D341Med (cell line): ENCODE measurements around the gene TBCK.
"Not testable (repeated sequence)": the region's sequence is repeated elsewhere in the genome, so short reads cannot be mapped to it uniquely, and the experiment has no call there.

Source experiments
- DNase-seq: peaks from one replicate; pipeline ENCODE4 v3.0.0; 2012; ENCODE audit warnings: low spot score

TBCK gene

GRCh38 chr4:106114270-106114669 is 201.7 kb downstream of the TBCK start:
- no peak for DNase-seq

GRCh38 chr4:106111778-106112469 is 204.1 kb downstream of the TBCK start:
- not testable (repeated sequence) for DNase-seq

DNA sequence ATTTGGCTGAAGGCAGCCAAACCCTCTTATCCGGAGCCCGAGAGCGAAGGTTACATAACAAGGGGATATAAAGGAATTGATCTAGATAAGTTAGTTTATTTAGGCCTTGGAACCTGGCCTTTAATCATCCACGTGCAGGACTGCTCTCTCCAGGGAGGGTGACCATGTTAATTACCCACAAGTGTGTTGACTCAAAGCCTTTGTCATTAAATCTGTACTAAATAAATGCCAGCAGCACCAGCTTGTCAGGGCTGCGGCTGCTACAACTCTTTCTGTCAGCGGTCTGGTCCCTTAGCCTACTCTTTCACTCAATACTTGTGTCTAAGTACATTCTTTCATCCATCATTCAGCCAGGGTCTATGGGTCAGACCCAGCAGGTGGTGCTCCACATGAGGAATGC is 206.1 kb downstream of the TBCK start:
- DNase-seq: no peak

DNA sequence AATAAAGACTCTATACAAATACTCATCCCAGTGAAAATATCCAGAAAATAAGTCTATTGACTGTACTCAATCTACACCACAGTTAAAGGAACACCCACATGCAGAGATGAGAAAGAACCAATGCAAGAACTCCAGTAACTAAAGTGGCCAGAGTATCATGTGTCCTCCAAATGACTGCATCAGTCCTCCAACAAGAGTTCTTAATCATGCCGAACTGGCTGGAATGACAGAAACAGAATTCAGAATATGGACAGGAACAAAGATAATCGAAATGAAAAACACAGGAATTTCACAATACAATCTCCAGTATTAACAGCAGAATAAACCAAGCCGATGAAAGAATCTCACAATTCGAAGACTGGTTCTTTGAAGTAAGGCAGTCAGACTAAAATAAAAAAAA is 210.3 kb downstream of the TBCK start:
- DNase-seq: no peak

GRCh38 chr4:106104276-106104675 is 211.7 kb downstream of the TBCK start:
- DNase-seq: no peak

DNA sequence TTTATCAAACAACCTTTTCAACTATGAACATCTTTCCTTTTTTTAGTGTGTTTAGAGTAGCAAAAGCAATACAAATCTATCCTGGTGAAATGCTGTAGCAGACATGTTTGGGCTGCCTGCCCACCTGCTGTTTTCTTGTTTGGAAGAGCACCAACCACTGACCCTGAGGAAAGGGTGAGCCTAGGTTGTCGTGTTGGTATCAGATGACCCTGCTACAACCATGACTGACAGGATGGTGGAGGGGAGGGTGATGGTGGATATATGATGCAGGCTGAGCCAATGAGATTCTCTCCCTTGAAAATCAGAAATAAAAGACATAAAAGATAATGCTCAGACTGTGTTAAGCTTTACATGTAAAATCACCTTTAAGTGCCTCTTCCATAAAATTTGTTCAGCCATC is 219.6 kb downstream of the TBCK start:
- no peak for DNase-seq

DNA sequence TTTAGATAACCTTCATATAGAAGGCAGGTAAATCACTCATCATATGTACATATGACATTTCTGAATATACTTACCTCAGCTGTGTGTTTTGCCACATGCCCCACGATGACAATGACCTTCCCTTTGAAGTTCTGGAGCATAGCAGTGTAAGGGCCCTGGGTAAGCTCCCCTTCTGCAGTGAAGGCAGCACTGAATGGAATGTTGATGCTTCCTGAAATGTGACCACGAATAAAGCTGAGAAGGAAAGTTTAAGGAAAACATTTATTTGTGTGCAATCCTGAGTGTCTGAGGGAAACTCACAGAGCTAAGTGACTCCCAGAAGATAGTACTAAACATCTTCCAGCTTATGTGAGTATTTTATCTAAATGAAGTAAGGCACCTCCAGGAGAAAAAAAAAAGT is 220.6 kb downstream of the TBCK start:
- DNase-seq: no peak

DNA sequence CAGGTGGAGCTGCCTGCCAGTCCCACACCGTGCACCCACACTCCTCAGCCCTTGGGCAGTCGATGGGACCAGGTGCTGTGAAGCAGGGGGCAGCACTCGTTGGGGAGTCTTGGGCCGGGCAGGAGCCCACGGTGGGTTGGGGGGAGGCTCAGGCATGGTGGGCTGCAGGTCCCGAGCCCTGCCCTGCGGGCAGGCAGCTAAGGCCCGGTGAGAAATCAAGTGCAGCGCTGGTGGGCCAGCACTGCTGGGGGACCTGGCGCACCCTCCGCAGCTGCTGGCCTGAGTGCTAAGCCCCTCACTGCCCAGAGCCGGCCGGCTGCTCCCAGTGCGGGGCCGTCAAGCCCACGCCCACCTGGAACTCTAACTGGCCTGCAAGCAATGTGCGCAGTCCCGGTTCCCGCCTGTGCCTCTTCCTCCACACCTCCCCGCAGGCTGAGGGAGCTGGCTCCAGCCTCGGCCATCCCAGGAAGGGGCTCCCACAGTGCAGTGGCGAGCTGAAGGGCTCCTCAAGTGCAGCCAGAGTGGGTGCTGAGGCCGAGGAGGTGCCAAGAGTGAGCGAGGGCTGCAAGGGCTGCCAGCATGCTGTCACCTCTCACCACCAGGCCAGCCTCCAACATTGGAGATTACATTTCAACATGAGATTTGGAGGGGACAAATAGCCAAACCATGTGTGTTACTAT is 223.5 kb downstream of the TBCK start:
- DNase-seq: no peak

DNA sequence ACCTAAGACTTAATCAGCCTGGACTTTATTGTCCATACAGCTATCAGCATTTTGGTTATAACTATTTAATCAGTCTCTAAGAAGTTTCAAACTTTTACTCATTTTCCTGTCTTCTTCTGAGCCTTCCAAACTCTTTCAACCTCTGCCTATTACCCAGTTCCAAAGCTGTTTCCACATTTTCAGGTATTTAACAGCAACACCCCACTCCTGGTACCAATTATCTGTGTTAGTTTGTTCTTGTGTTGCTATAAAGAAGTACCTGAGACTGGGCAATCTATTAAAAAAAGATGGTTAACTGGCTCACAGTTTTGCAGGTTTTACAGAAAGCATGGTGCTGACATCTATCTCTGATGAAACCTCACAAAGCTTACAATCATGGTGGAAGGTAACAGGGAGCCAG is 225.2 kb downstream of the TBCK start:
- DNase-seq: no peak

DNA sequence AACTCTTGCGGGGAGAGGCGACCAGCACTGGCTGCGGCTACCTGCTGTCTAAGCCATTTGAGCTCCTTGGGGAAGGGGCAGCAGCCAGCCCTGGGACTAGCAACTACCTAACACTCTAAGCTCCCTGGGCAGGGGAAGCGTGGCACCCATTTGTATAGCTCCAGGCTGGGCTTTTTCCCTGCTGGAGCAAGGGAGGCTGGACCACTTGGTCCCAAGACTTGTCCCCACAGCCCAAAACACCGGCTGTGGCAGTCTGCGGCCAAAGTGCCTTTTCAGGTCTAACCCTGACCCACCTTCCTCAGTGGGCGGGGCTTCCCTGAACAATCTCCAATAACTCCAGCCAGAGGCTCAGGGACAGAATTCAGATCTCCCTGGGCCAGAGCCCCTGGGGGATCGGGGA is 232.9 kb downstream of the TBCK start:
- no peak for DNase-seq

DNA sequence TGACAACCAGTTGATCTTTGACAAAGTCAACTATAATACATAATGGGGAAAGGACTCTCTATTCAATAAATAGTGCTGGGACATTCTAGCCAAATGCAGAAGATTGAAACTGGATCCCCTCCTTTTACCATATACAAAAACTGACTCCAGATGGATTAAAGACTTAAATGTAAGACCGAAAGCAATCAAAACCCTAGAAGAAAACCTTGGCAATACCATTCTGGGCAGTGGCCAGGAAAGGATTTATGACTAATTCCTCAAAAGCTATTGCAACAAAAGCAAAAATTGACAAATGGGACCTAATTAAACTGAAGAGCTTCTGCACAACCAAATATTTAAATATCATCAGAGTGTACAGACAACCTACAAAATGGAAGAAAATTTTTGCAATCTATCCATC is 235.6 kb downstream of the TBCK start:
- no peak for DNase-seq

DNA sequence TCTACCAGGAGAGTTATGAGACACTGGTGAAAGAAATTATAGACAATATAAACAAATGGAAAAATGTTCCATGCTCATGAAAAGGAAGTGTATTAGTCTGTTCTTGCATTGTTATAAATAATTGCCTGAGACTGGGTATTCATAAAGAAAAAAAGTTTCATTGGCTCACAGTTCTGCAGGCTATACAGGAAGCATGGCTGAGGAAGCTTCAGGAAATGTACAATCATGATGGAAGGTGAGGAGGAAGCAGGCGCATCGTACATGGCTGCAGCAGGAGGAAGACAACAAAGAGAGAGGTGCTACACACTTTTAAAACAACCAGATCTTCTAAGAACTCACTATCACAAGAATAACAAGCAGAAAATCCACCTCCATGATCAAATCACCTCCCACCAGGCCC is 236.4 kb downstream of the TBCK start:
- no peak for DNase-seq

- no peak for DNase-seq
Measured at GRCh38 chr4:106065018-106065417, 251.0 kb downstream of the TBCK start.

DNA sequence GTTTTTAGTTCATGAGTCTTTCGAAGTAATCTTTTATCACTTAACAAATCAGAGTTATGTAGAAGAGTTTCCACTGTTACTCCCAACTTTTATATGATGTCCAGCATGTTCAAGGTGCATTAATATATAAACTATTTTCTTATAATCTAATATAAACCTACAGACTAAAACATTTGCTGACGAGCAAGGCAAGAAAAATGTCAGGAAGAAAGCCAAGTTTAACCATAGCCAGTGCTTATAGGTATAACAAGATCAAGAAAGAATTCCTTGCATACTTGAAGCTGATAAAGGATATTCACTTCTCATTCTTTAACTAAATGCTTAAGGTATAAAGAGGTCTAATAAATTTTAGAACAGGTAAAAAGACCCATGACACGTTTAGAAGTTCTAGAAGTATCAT is 253.0 kb downstream of the TBCK start:
- DNase-seq: no peak

GRCh38 chr4:106062452-106062875 is 253.5 kb downstream of the TBCK start:
- DNase-seq: no peak

GRCh38 chr4:106058921-106059320 is 257.1 kb downstream of the TBCK start:
- DNase-seq: no peak

- no peak for DNase-seq
Measured at GRCh38 chr4:106056914-106057313, 259.1 kb downstream of the TBCK start.

DNA sequence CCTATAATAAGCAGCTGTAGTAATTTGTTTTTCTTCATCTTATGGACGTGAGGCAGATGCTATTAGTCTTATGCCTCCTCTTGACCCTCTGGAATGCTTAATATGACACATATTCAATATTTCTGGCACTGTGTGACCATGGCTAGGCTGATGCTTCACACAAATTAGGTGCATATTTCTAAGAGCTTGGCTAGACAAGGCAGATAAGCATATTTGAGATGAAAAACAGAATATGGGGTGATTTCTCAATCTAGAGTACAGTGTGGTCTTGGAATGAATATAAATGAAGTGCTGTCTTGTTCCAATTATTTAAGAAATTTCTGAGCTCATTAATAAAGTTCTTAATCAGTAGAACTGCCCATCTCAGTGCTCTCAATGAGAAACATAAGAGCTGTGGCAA is 264.5 kb downstream of the TBCK start:
- DNase-seq: no peak

- no peak for DNase-seq
Measured at GRCh38 chr4:106049490-106049889, 266.5 kb downstream of the TBCK start.

DNA sequence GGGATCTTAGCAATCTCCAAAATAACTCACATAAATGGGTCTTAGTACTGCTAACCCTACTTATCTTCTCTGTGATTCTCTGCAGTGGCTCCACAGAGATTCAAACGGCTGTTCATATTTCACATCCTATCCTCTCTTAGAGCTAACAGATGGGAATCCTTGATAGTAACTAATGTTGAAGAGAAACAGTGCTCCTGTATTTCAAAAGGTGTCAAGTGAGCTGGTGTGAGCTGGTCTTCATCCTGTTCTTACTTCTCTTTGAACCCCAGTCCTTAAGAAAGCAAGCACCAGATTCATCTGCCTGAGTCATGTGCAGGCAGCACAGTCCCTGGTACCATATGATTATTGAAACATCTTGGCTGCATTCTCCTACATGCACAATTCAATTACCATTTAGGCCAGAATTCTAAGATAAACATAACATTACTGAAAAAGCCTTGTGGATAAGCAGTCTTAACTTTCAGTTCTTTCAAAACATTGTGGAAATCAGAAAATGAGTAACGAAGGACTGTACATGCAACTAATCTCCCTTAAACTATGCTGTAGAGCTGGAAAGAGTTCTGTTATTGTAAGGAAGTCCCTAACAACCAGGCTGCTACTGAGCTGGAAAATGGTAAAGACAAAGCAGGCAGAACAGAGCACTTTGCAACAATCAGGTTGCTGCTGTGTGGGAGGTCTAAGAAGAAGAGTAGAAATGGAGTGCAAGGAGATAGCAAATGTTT is 267.6 kb downstream of the TBCK start:
- no peak for DNase-seq

GRCh38 chr4:106046083-106046482 is 269.9 kb downstream of the TBCK start:
- DNase-seq: no peak

DNA sequence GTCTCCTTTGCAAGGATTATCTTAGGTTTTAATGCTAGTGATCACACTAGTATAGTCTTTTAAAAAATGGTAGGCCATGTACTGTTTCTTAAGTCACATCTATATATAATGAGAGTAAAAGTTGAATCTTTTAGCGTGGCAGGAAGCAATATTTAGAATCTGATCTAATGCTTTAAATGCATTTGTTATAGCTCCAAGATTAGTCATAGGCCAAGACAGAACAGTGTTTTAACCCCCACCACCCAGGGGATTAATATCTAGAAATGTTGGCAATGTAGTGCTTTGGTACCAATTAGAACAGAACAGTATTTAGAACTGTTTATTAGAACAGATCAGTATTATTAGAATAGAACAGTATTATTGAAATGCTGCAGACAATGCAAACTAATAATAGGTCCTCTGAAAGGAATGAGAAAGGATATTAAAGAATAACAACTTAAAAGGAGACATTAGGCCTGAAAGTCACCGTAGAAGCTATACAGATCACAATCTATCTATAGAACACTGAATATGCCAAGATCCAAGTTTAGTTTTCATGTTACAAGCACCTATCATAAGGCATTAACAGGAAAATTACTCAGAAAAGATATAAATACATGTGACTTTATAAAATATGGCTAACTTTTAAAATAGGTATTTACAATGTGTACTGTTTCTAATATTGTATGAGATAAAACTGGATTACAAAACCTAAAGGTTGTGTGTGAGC is 274.6 kb downstream of the TBCK start:
- DNase-seq: no peak

GRCh38 chr4:106039796-106040195 is 276.2 kb downstream of the TBCK start:
- DNase-seq: no peak
